GM12878 (cell line): ENCODE results near the gene PARS2. TPM values are rescaled to one million over a fixed set of nuclear protein-coding genes. Genes with fewer than 3 reads are reported as not detected.

Experiments used
- ATAC-seq: fragments of 200-7000 bp; cut with Tn5 transposase; 3 replicates; pipeline ENCODE4 v1.9.1; 2020; ENCODE audit warnings: mild to moderate bottlenecking, moderate library complexity
- BruUV-seq: library from RNA; stranded (reverse); fragments of 400-500 nt; replicated peaks from 2 replicates; lab custom pipeline; 2021; lab: Mats Ljungman, UMichigan
- CTCF ChIA-PET: fragments of 300-600 bp; sonication (Branson Sonifier 250); formaldehyde crosslinking; extraction: SDS; loops from one replicate; lab custom pipeline; 2021; ENCODE audit warnings: inconsistent platforms; lab: Yijun Ruan, JAX
- POLR2A ChIA-PET: fragments of 350-600 bp; formaldehyde crosslinking; extraction: SDS; loops from one replicate; lab custom pipeline; 2021; ENCODE audit warnings: inconsistent platforms; lab: Charles Lee
- RAD21 ChIA-PET: fragments of 300-600 bp; sonication (Branson Sonifier 250); formaldehyde crosslinking; loops from one replicate; lab custom pipeline; 2023; ENCODE audit warnings: antibody characterized with exemption; ENCODE audit not compliant: unreplicated experiment; lab: Charles Lee
- SMC1A ChIA-PET: fragments of 300-600 bp; sonication (Branson Sonifier 250); formaldehyde crosslinking; loops from one replicate; lab custom pipeline; 2023; ENCODE audit not compliant: unreplicated experiment, uncharacterized antibody; lab: Charles Lee
- DNase-seq: peaks from one replicate; pipeline ENCODE4 v3.0.0-alpha.2; 2011; ENCODE audit warnings: low read depth, low spot score
- FAIRE-seq: peaks from 3 replicates; lab custom pipeline; 2011; peaks lifted over from hg19 to GRCh38; lab: Jason Lieb, UNC
- H2AFZ ChIP-seq: 2 replicates; pipeline ENCODE4 v1.6.0; 2011; ENCODE audit warnings: low read depth, low read length, control low read depth; ENCODE audit not compliant: control insufficient read depth
- H3K27ac ChIP-seq: 2 replicates; pipeline ENCODE4 v1.5.1; 2011; ENCODE audit warnings: control low read depth; ENCODE audit not compliant: control insufficient read depth, insufficient read depth
- H3K27me3 ChIP-seq, 2 experiments: replicated peaks in 1 of 2; 2 replicates each; pipeline versions ENCODE4 v1.6.0 to v1.6.1; 2011; ENCODE audit warnings: low read length in 1 of 2; ENCODE audit not compliant: control insufficient read depth in 2 of 2, insufficient read depth in 2 of 2
- H3K36me3 ChIP-seq, 2 experiments: 2 replicates each; pipeline ENCODE4 v1.5.1; 2011; ENCODE audit warnings: low read length in 1 of 2; ENCODE audit not compliant: control insufficient read depth in 2 of 2, insufficient read depth in 2 of 2
- H3K4me1 ChIP-seq: 2 replicates; pipeline ENCODE4 v1.6.1; 2011; ENCODE audit warnings: mild to moderate bottlenecking, low read length, moderate library complexity, mixed read lengths; ENCODE audit not compliant: control insufficient read depth, insufficient read depth
- H3K4me2 ChIP-seq: 2 replicates; pipeline ENCODE4 v1.6.0; 2011; ENCODE audit warnings: control low read depth; ENCODE audit not compliant: control insufficient read depth, insufficient read depth
- H3K4me3 ChIP-seq: fragments of 200-600 bp; sonication (generic); 2 replicates; pipeline ENCODE4 v1.5.1; 2016
- H3K79me2 ChIP-seq: 2 replicates; pipeline ENCODE4 v1.6.0; 2011; ENCODE audit warnings: low read length; ENCODE audit not compliant: control insufficient read depth, insufficient read depth
- H3K9ac ChIP-seq: 2 replicates; pipeline ENCODE4 v1.8.0; 2011; ENCODE audit warnings: low read length, control low read depth, mixed read lengths; ENCODE audit not compliant: control insufficient read depth, insufficient read depth
- H3K9me3 ChIP-seq: replicated peaks from 3 replicates; pipeline ENCODE4 v1.5.1; 2011; ENCODE audit warnings: mild to moderate bottlenecking, low read length; ENCODE audit not compliant: control insufficient read depth, insufficient read depth
- H4K20me1 ChIP-seq: 2 replicates; pipeline ENCODE4 v1.6.0; 2011; ENCODE audit not compliant: control insufficient read depth, insufficient read depth
- CREM ChIP-seq: IDR thresholded peaks from 2 replicates; pipeline ENCODE4 v1.6.1; 2014; ENCODE audit warnings: antibody characterized with exemption, low read depth
- MEF2A ChIP-seq: IDR thresholded peaks from 2 replicates; pipeline ENCODE4 v1.6.1; 2011; ENCODE audit warnings: low read depth, mild to moderate bottlenecking, low read length, moderate library complexity; ENCODE audit not compliant: insufficient read depth
- MYC ChIP-seq: IDR thresholded peaks from 2 replicates; pipeline ENCODE4 v1.6.1; 2011; ENCODE audit warnings: mild to moderate bottlenecking, low read length, moderate library complexity, inconsistent platforms; ENCODE audit not compliant: insufficient read depth, insufficient replicate concordance, insufficient read length, severe bottlenecking
- RCOR1 ChIP-seq: conservative IDR thresholded peaks from 2 replicates; pipeline ENCODE4 v1.6.1; 2012; ENCODE audit warnings: low read depth, low read length, improper control_type of control experiment
- TARDBP ChIP-seq: IDR thresholded peaks from 2 replicates; pipeline ENCODE4 v1.6.1; 2016; ENCODE audit warnings: borderline replicate concordance
- ZNF687 ChIP-seq: fragments of 450-650 bp; IDR thresholded peaks from 2 replicates; pipeline ENCODE4 v1.6.1; 2017; ENCODE audit warnings: mild to moderate bottlenecking, moderate library complexity
- WGBS: methylation state at CpG from one replicate; pipeline ENCODE4 v1.1.6; 2016; ENCODE audit warnings: low lambda C conversion rate; ENCODE audit not compliant: insufficient replicate concordance, insufficient coverage; ENCODE audit errors: missing lambda C conversion rate; 5-methylcytosine and 5-hydroxymethylcytosine counted together
- in situ Hi-C: fragments of 300-500 bp; cut with MboI; formaldehyde crosslinking; loops from 9 replicates; pipeline ENCODE4 v1.14.3; 2018; ENCODE audit warnings: mixed read lengths
- intact Hi-C: fragments of 100-400 bp; cut with micrococcal nuclease; formaldehyde crosslinking; loops from one replicate; pipeline ENCODE4 v1.14.2; 2022; ENCODE audit not compliant: unreplicated experiment
- polyA plus RNA-seq, 11 experiments: library from polyadenylated mRNA; depleted of rRNA in 4 of 11; unstranded in 6 of 11; stranded (reverse) in 5 of 11; fragments of >200 nt; fragmentation: Nextera tagmentation in 4 of 11; fragmentation: Illumina TruSeq in 1 of 11; extraction: Ambion mirVana in 4 of 11; extraction: Trizol in 1 of 11; gene quantifications; 1 replicate in 1 of 11; 2 replicates in 10 of 11; pipeline versions ENCODE4 v1.2.1 to v1.2.3, GENCODE V29; 2011 to 2016; ENCODE audit warnings: inconsistent platforms in 2 of 11, missing spikeins in 2 of 11, low read depth in 1 of 11
- total RNA-seq, 4 experiments: library from RNA; depleted of rRNA in 3 of 4; stranded (reverse); fragments of >200 nt in 3 of 4; fragmentation: Illumina TruSeq in 1 of 4; extraction: Trizol in 1 of 4; gene quantifications; 2 replicates each; pipeline versions ENCODE4 v1.2.1 to v1.2.3, GENCODE V29; 2013 to 2021
- TF ChIP-seq, protein P1 (sequence below): IDR thresholded peaks from 2 replicates; pipeline ENCODE4 v1.6.1; 2012; ENCODE audit warnings: low read length, inconsistent platforms
- TF ChIP-seq, protein P2 (sequence below): fragments of 450-650 bp; IDR thresholded peaks from 2 replicates; pipeline ENCODE4 v1.6.1; 2018; ENCODE audit warnings: mild to moderate bottlenecking, low read depth, moderate library complexity; ENCODE audit not compliant: partially characterized antibody
- TF ChIP-seq, protein P3 (sequence below): fragments of 450-650 bp; IDR thresholded peaks from 2 replicates; pipeline ENCODE4 v1.6.1; 2017; ENCODE audit warnings: low read depth, mild to moderate bottlenecking, moderate library complexity
- TF ChIP-seq, protein P4 (sequence below): IDR thresholded peaks from 2 replicates; pipeline ENCODE4 v1.6.1; 2011; ENCODE audit warnings: low read depth, mild to moderate bottlenecking, low read length, moderate library complexity, borderline replicate concordance; ENCODE audit errors: extremely low read depth

PARS2 gene
- total and polyA plus RNA-seq, 10 of the 15 experiments (the other 5 are each of a cell fraction or from before 2014, with no cell fraction given) = 3.7 to 12.2 (median 5.9) TPM

DNA sequence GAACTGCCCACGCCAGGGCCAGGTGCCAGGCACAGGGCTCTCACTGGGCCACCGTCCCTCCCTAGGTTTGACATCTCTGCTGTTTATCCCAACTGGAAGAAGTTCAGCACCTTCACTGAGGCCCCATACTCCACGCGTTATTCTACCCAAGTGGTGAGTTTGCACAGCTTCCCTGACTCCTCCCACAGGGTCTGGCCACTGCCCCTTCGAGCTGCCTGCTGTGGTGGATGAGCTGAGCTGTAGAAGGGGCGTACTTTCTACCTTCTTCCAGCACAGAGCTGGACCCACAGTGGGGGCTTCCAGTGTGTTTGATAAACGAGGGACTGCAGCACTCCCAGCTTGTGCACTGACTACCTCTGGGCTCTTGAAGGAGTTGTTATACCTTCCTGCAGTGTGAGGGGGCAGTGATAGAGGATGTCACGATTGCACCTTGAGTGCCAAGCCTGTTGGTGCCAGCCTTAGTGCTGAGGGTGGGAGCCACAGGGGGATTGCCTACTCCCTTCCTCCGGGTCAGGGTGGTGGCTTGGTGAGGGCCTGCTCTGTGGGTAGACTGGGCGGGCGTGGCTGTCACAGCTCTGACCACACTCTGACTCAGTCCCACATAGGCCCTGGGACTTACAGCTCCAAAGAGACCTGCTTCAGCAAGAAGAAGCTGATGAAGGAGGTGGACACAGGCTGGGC, 42.7 kb upstream of the PARS2 start:
- Histone ChIP-seq H3K4me3 (no peak overlapping the region), H3K27me3 (no peaks in the 10 kb centered on the region), H3K9ac (no peak overlapping the region), H3K79me2 (no peaks in the 10 kb centered on the region), H2AFZ (no peak overlapping the region), H3K27ac (no peak overlapping the region), H3K36me3 (no peaks in the 10 kb centered on the region), H3K9me3 (no peaks in the 10 kb centered on the region), H4K20me1 (no peaks in the 10 kb centered on the region), H3K4me2 (no peak overlapping the region), H3K4me1 (peaks cover 10% of the 10 kb centered on the region)
- 35% methylated on average over 11 of the region's 11 CpGs for WGBS
- FAIRE-seq = no peak
- POLR2A ChIA-PET = no interaction called here
- no peak for DNase-seq
- SMC1A ChIA-PET = interaction anchor here (1.7 kb wide), 1 partner anchor 11 kb away, joined by 5 read pairs; no protein-coding TSS in a partner anchor
- BruUV-seq = no TSS peak
- CTCF ChIA-PET = interaction anchor here (0.6 to 1.7 kb wide), 11 partner anchors 12 to 946 kb away, joined by 3 to 7 read pairs (median 4); no protein-coding TSS in a partner anchor
- intact Hi-C loops (no loop called here), in situ Hi-C loops (no loop called here)
- RAD21 ChIA-PET = no interaction called here
- peak; percentile 56 for ATAC-seq
- TF ChIP-seq RCOR1 (no peak), MYC (no peak), CREM (no peak), TARDBP (no peak), ZNF687 (no peak), MEF2A (no peak)
- TF ChIP-seq, protein P1, sequence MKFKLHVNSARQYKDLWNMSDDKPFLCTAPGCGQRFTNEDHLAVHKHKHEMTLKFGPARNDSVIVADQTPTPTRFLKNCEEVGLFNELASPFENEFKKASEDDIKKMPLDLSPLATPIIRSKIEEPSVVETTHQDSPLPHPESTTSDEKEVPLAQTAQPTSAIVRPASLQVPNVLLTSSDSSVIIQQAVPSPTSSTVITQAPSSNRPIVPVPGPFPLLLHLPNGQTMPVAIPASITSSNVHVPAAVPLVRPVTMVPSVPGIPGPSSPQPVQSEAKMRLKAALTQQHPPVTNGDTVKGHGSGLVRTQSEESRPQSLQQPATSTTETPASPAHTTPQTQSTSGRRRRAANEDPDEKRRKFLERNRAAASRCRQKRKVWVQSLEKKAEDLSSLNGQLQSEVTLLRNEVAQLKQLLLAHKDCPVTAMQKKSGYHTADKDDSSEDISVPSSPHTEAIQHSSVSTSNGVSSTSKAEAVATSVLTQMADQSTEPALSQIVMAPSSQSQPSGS = no peak
- TF ChIP-seq, protein P2, sequence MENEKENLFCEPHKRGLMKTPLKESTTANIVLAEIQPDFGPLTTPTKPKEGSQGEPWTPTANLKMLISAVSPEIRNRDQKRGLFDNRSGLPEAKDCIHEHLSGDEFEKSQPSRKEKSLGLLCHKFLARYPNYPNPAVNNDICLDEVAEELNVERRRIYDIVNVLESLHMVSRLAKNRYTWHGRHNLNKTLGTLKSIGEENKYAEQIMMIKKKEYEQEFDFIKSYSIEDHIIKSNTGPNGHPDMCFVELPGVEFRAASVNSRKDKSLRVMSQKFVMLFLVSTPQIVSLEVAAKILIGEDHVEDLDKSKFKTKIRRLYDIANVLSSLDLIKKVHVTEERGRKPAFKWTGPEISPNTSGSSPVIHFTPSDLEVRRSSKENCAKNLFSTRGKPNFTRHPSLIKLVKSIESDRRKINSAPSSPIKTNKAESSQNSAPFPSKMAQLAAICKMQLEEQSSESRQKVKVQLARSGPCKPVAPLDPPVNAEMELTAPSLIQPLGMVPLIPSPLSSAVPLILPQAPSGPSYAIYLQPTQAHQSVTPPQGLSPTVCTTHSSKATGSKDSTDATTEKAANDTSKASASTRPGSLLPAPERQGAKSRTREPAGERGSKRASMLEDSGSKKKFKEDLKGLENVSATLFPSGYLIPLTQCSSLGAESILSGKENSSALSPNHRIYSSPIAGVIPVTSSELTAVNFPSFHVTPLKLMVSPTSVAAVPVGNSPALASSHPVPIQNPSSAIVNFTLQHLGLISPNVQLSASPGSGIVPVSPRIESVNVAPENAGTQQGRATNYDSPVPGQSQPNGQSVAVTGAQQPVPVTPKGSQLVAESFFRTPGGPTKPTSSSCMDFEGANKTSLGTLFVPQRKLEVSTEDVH = no peak
- TF ChIP-seq, protein P3, sequence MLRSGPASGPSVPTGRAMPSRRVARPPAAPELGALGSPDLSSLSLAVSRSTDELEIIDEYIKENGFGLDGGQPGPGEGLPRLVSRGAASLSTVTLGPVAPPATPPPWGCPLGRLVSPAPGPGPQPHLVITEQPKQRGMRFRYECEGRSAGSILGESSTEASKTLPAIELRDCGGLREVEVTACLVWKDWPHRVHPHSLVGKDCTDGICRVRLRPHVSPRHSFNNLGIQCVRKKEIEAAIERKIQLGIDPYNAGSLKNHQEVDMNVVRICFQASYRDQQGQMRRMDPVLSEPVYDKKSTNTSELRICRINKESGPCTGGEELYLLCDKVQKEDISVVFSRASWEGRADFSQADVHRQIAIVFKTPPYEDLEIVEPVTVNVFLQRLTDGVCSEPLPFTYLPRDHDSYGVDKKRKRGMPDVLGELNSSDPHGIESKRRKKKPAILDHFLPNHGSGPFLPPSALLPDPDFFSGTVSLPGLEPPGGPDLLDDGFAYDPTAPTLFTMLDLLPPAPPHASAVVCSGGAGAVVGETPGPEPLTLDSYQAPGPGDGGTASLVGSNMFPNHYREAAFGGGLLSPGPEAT = no peak
- TF ChIP-seq, protein P4, sequence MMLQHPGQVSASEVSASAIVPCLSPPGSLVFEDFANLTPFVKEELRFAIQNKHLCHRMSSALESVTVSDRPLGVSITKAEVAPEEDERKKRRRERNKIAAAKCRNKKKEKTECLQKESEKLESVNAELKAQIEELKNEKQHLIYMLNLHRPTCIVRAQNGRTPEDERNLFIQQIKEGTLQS = no peak
